Activated naive CD4-positive, alpha-beta T cell treated with anti-CD3 and anti-CD28 coated beads, Interleukin-2, amount 50 U/mL, for 24 hours (primary cell): ENCODE results near the gene PRKD1.

Experiments used
- H3K27ac Mint-ChIP-seq: one replicate; pipeline ENCODE4 v1.8.0; 2021; ENCODE audit warnings: mild to moderate bottlenecking, mixed read lengths
- H3K27me3 Mint-ChIP-seq: one replicate; pipeline ENCODE4 v1.8.0; 2021; ENCODE audit warnings: mixed read lengths
- H3K36me3 Mint-ChIP-seq: one replicate; pipeline ENCODE4 v1.8.0; 2021; ENCODE audit warnings: mixed read lengths
- H3K4me1 Mint-ChIP-seq: one replicate; pipeline ENCODE4 v1.8.0; 2021; ENCODE audit warnings: mixed read lengths
- H3K4me3 Mint-ChIP-seq: one replicate; pipeline ENCODE4 v1.8.0; 2021; ENCODE audit warnings: mild to moderate bottlenecking, mixed read lengths
- H3K9me3 Mint-ChIP-seq: one replicate; pipeline ENCODE4 v1.8.0; 2021; ENCODE audit warnings: mixed read lengths

The PRKD1 gene

GRCh38 chr14:29618323-29619067 is 309.2 kb downstream of the PRKD1 start:
- no peaks in the 10 kb centered on the region for H3K4me1 Mint-ChIP-seq
- H3K36me3 Mint-ChIP-seq: no peaks in the 10 kb centered on the region
- no peaks in the 10 kb centered on the region for H3K27me3 Mint-ChIP-seq
- peaks cover 8% of the 10 kb centered on the region for H3K9me3 Mint-ChIP-seq
- H3K27ac Mint-ChIP-seq: no peak overlapping the region
- no peak overlapping the region for H3K4me3 Mint-ChIP-seq

GRCh38 chr14:29616922-29617321 is 310.7 kb downstream of the PRKD1 start:
- Mint-ChIP-seq H3K27me3 (no peaks in the 10 kb centered on the region), H3K36me3 (no peaks in the 10 kb centered on the region), H3K4me1 (no peaks in the 10 kb centered on the region), H3K9me3 (peaks cover 8% of the 10 kb centered on the region), H3K27ac (no peak overlapping the region), H3K4me3 (no peak overlapping the region)

GRCh38 chr14:29608861-29609260 is 318.8 kb downstream of the PRKD1 start:
- no peaks in the 10 kb centered on the region for H3K4me1 Mint-ChIP-seq
- no peaks in the 10 kb centered on the region for H3K36me3 Mint-ChIP-seq
- no peak overlapping the region for H3K4me3 Mint-ChIP-seq
- peaks cover 9% of the 10 kb centered on the region for H3K9me3 Mint-ChIP-seq
- H3K27me3 Mint-ChIP-seq: no peaks in the 10 kb centered on the region
- no peak overlapping the region for H3K27ac Mint-ChIP-seq

- no peaks in the 10 kb centered on the region for H3K36me3 Mint-ChIP-seq
- no peak overlapping the region for H3K4me3 Mint-ChIP-seq
- H3K27me3 Mint-ChIP-seq: no peaks in the 10 kb centered on the region
- no peaks in the 10 kb centered on the region for H3K4me1 Mint-ChIP-seq
- peaks cover 9% of the 10 kb centered on the region for H3K9me3 Mint-ChIP-seq
- H3K27ac Mint-ChIP-seq: no peak overlapping the region
Observed at GRCh38 chr14:29607169-29607568, 320.5 kb downstream of the PRKD1 start.

GRCh38 chr14:29603696-29604095 is 324.0 kb downstream of the PRKD1 start:
- H3K36me3 Mint-ChIP-seq: no peaks in the 10 kb centered on the region
- peaks cover 9% of the 10 kb centered on the region for H3K9me3 Mint-ChIP-seq
- H3K4me3 Mint-ChIP-seq: no peak overlapping the region
- no peaks in the 10 kb centered on the region for H3K27me3 Mint-ChIP-seq
- H3K27ac Mint-ChIP-seq: no peak overlapping the region
- no peaks in the 10 kb centered on the region for H3K4me1 Mint-ChIP-seq

GRCh38 chr14:29601616-29602015 is 326.0 kb downstream of the PRKD1 start:
- Mint-ChIP-seq H3K36me3 (no peaks in the 10 kb centered on the region), H3K9me3 (peaks cover 9% of the 10 kb centered on the region), H3K27me3 (no peaks in the 10 kb centered on the region), H3K27ac (no peak overlapping the region), H3K4me3 (no peak overlapping the region), H3K4me1 (no peaks in the 10 kb centered on the region)

GRCh38 chr14:29587761-29588470 is 339.7 kb downstream of the PRKD1 start:
- Mint-ChIP-seq H3K4me1 (no peaks in the 10 kb centered on the region), H3K27me3 (no peaks in the 10 kb centered on the region), H3K36me3 (no peaks in the 10 kb centered on the region), H3K4me3 (no peak overlapping the region), H3K9me3 (no peaks in the 10 kb centered on the region), H3K27ac (no peak overlapping the region)

GRCh38 chr14:29587046-29587445 is 340.6 kb downstream of the PRKD1 start:
- Mint-ChIP-seq H3K4me3 (no peak overlapping the region), H3K27ac (no peak overlapping the region), H3K27me3 (no peaks in the 10 kb centered on the region), H3K9me3 (peaks cover 6% of the 10 kb centered on the region), H3K4me1 (no peaks in the 10 kb centered on the region), H3K36me3 (no peaks in the 10 kb centered on the region)

GRCh38 chr14:29584992-29585391 is 342.7 kb downstream of the PRKD1 start:
- Mint-ChIP-seq H3K9me3 (peaks cover 10% of the 10 kb centered on the region), H3K27ac (no peak overlapping the region), H3K27me3 (no peaks in the 10 kb centered on the region), H3K4me3 (no peak overlapping the region), H3K4me1 (no peaks in the 10 kb centered on the region), H3K36me3 (no peaks in the 10 kb centered on the region)

- H3K9me3 Mint-ChIP-seq: peaks cover 10% of the 10 kb centered on the region
- H3K27ac Mint-ChIP-seq: no peak overlapping the region
- H3K4me1 Mint-ChIP-seq: no peaks in the 10 kb centered on the region
- no peaks in the 10 kb centered on the region for H3K27me3 Mint-ChIP-seq
- no peak overlapping the region for H3K4me3 Mint-ChIP-seq
- no peaks in the 10 kb centered on the region for H3K36me3 Mint-ChIP-seq
Observed at GRCh38 chr14:29580763-29581162, 346.9 kb downstream of the PRKD1 start.

- Mint-ChIP-seq H3K27ac (no peak overlapping the region), H3K9me3 (peaks cover 10% of the 10 kb centered on the region)
Observed at GRCh38 chr14:29579838-29580237, 347.8 kb downstream of the PRKD1 start.

GRCh38 chr14:29576927-29577326 is 350.7 kb downstream of the PRKD1 start:
- no peak overlapping the region for H3K4me3 Mint-ChIP-seq
- H3K9me3 Mint-ChIP-seq: peaks cover 3% of the 10 kb centered on the region
- no peaks in the 10 kb centered on the region for H3K27me3 Mint-ChIP-seq
- H3K4me1 Mint-ChIP-seq: no peaks in the 10 kb centered on the region
- H3K36me3 Mint-ChIP-seq: no peaks in the 10 kb centered on the region
- H3K27ac Mint-ChIP-seq: no peak overlapping the region

More at GRCh38 chr14:29579838-29580237, 347.8 kb downstream of the PRKD1 start:
- Mint-ChIP-seq H3K4me1 (no peaks in the 10 kb centered on the region), H3K4me3 (no peak overlapping the region), H3K36me3 (no peaks in the 10 kb centered on the region), H3K27me3 (no peaks in the 10 kb centered on the region)

- H3K9me3 Mint-ChIP-seq: peaks cover 13% of the 10 kb centered on the region
- H3K27ac Mint-ChIP-seq: no peak overlapping the region
- H3K4me1 Mint-ChIP-seq: no peaks in the 10 kb centered on the region
- no peaks in the 10 kb centered on the region for H3K36me3 Mint-ChIP-seq
- H3K27me3 Mint-ChIP-seq: no peaks in the 10 kb centered on the region
- no peak overlapping the region for H3K4me3 Mint-ChIP-seq
Observed at GRCh38 chr14:29569194-29569593, 358.5 kb downstream of the PRKD1 start.

- Mint-ChIP-seq H3K27ac (no peak overlapping the region), H3K4me3 (no peak overlapping the region), H3K27me3 (no peaks in the 10 kb centered on the region)
Observed at GRCh38 chr14:29566194-29566593, 361.5 kb downstream of the PRKD1 start.

GRCh38 chr14:29558516-29558915 is 369.1 kb downstream of the PRKD1 start:
- Mint-ChIP-seq H3K27me3 (no peaks in the 10 kb centered on the region), H3K4me1 (no peaks in the 10 kb centered on the region), H3K9me3 (no peaks in the 10 kb centered on the region), H3K27ac (no peak overlapping the region), H3K4me3 (no peak overlapping the region), H3K36me3 (no peaks in the 10 kb centered on the region)

More at GRCh38 chr14:29566194-29566593, 361.5 kb downstream of the PRKD1 start:
- Mint-ChIP-seq H3K4me1 (no peaks in the 10 kb centered on the region), H3K9me3 (peaks cover 13% of the 10 kb centered on the region), H3K36me3 (no peaks in the 10 kb centered on the region)

GRCh38 chr14:29554335-29554734 is 373.3 kb downstream of the PRKD1 start:
- Mint-ChIP-seq H3K27ac (no peak overlapping the region), H3K36me3 (no peaks in the 10 kb centered on the region), H3K4me1 (no peaks in the 10 kb centered on the region), H3K9me3 (no peaks in the 10 kb centered on the region), H3K4me3 (no peak overlapping the region), H3K27me3 (no peaks in the 10 kb centered on the region)
